ENCODE measurements around the gene USP43. TPM values are rescaled to one million over a fixed set of nuclear protein-coding genes. Genes with fewer than 3 reads are reported as not detected.

USP43 gene
- total RNA-seq, 2 experiments from 2014 or later: 0.08 to 0.17 TPM

GRCh38 chr17:9671559-9671958, 26.2 kb downstream of the USP43 start:
- H3K9me3 Mint-ChIP-seq: no peaks in the 10 kb centered on the region
- ATAC-seq (ENCODE audit: poor library complexity): no peak

GRCh38 chr17:9672266-9672665, 26.9 kb downstream of the USP43 start:
- intact Hi-C loops (cut with DNase I, micrococcal nuclease): no loop called here
- H3K27me3 Mint-ChIP-seq: peaks cover 13% of the 10 kb centered on the region
- TF ChIP-seq CTCF (IDR thresholded peaks at IDR 0.05): no peak

More at GRCh38 chr17:9671559-9671958, 26.2 kb downstream of the USP43 start:
- Histone ChIP-seq H3K27ac (ENCODE audit: low read depth in 1 of 2, low read length in 2 of 2) (no peak overlapping the region), H3K4me1 (ENCODE audit: insufficient read depth, low read length) (no peaks in the 10 kb centered on the region), H3K27me3 (ENCODE audit: control insufficient read depth in 1 of 2, insufficient read depth in 2 of 2, low read length in 2 of 2) (peaks cover 0 to 4% of the 10 kb centered on the region in 2 experiments), H3K9me3 (ENCODE audit: control insufficient read depth in 1 of 2, insufficient read depth in 1 of 2, low read length in 2 of 2) (no peaks in the 10 kb centered on the region), H3K36me3 (ENCODE audit: insufficient read depth, low read length) (no peaks in the 10 kb centered on the region), H3K4me3 (ENCODE audit: low read length) (no peak overlapping the region)
- Mint-ChIP-seq H3K27ac (no peak overlapping the region), H3K4me1 (ENCODE audit: low read depth) (no peaks in the 10 kb centered on the region), H3K27me3 (peaks cover 13% of the 10 kb centered on the region), H3K36me3 (ENCODE audit: low read depth) (no peaks in the 10 kb centered on the region), H3K4me3 (no peak overlapping the region)
- intact Hi-C loops (cut with DNase I, micrococcal nuclease): no loop called here
- ChIA-PET CTCF (no interaction called here), POLR2A (no interaction called here)
- TF ChIP-seq CTCF (IDR thresholded peaks at IDR 0.05): no peak
- no peak for DNase-seq

GRCh38 chr17:9672691-9673090, 27.4 kb downstream of the USP43 start:
- Mint-ChIP-seq H3K27ac (no peak overlapping the region), H3K36me3 (ENCODE audit: low read depth) (no peaks in the 10 kb centered on the region), H3K4me3 (no peak overlapping the region), H3K27me3 (peaks cover 13% of the 10 kb centered on the region), H3K9me3 (no peaks in the 10 kb centered on the region), H3K4me1 (ENCODE audit: low read depth) (no peaks in the 10 kb centered on the region)
- peaks cover 0 to 4% of the 10 kb centered on the region in 2 experiments for H3K27me3 ChIP-seq (ENCODE audit: control insufficient read depth in 1 of 2, insufficient read depth in 2 of 2, low read length in 2 of 2)
- H3K27ac ChIP-seq (ENCODE audit: low read depth in 1 of 2, low read length in 2 of 2): no peak overlapping the region
- ChIA-PET POLR2A (no interaction called here), CTCF (no interaction called here)
- H3K36me3 ChIP-seq (ENCODE audit: insufficient read depth, low read length): no peaks in the 10 kb centered on the region
- DNase-seq (no peak), ATAC-seq (ENCODE audit: poor library complexity) (no peak)
- TF ChIP-seq CTCF (IDR thresholded peaks at IDR 0.05): no peak
- intact Hi-C loops (cut with DNase I, micrococcal nuclease): no loop called here
- H3K4me1 ChIP-seq (ENCODE audit: insufficient read depth, low read length): no peaks in the 10 kb centered on the region
- H3K4me3 ChIP-seq (ENCODE audit: low read length): no peak overlapping the region
- no peaks in the 10 kb centered on the region for H3K9me3 ChIP-seq (ENCODE audit: control insufficient read depth in 1 of 2, insufficient read depth in 1 of 2, low read length in 2 of 2)

More at GRCh38 chr17:9672266-9672665, 26.9 kb downstream of the USP43 start:
- Mint-ChIP-seq H3K4me3 (no peak overlapping the region), H3K27ac (no peak overlapping the region), H3K4me1 (ENCODE audit: low read depth) (no peaks in the 10 kb centered on the region), H3K9me3 (no peaks in the 10 kb centered on the region), H3K36me3 (ENCODE audit: low read depth) (no peaks in the 10 kb centered on the region)
- ChIA-PET POLR2A (no interaction called here), CTCF (no interaction called here)
- no peak overlapping the region for H3K4me3 ChIP-seq (ENCODE audit: low read length)
- no peak overlapping the region for H3K27ac ChIP-seq (ENCODE audit: low read depth in 1 of 2, low read length in 2 of 2)
- no peaks in the 10 kb centered on the region for H3K4me1 ChIP-seq (ENCODE audit: insufficient read depth, low read length)
- DNase-seq (no peak), ATAC-seq (ENCODE audit: poor library complexity) (no peak)
- peaks cover 0 to 4% of the 10 kb centered on the region in 2 experiments for H3K27me3 ChIP-seq (ENCODE audit: control insufficient read depth in 1 of 2, insufficient read depth in 2 of 2, low read length in 2 of 2)
- H3K9me3 ChIP-seq (ENCODE audit: control insufficient read depth in 1 of 2, insufficient read depth in 1 of 2, low read length in 2 of 2): no peaks in the 10 kb centered on the region
- no peaks in the 10 kb centered on the region for H3K36me3 ChIP-seq (ENCODE audit: insufficient read depth, low read length)
